Kidney epithelial cell (primary cell): ENCODE data around the gene PGAP3. TPM values are rescaled to one million over a fixed set of nuclear protein-coding genes. Genes with fewer than 3 reads are reported as not detected.

Source experiments
- DNase-seq: peaks from one replicate; pipeline ENCODE4 v3.0.0-alpha.2; 2010; ENCODE audit warnings: low read depth
- H3K27me3 ChIP-seq: 2 replicates; pipeline ENCODE4 v1.6.0; 2011; ENCODE audit warnings: low read length; ENCODE audit not compliant: control insufficient read depth, insufficient read depth
- H3K36me3 ChIP-seq: 2 replicates; pipeline ENCODE4 v1.5.1; 2011; ENCODE audit warnings: low read length; ENCODE audit not compliant: control insufficient read depth, insufficient read depth
- H3K4me3 ChIP-seq: 2 replicates; pipeline ENCODE4 v1.5.1; 2011; ENCODE audit warnings: low read depth, mild to moderate bottlenecking, control low read depth, low read length
- total RNA-seq: library from RNA; depleted of rRNA; stranded (reverse); fragments of >200 nt; gene quantifications from 2 replicates; pipeline ENCODE4 v1.2.3, GENCODE V29; 2015
- TF ChIP-seq, protein P1 (sequence below): IDR thresholded peaks from 2 replicates; pipeline ENCODE4 v1.5.1; 2011; ENCODE audit warnings: mild to moderate bottlenecking, moderate library complexity, low read length, control low read depth, inconsistent platforms; ENCODE audit not compliant: insufficient read depth, poor library complexity, severe bottlenecking

The PGAP3 gene
- total RNA-seq, 1 donor from 2014 or later, result 12.5 TPM

DNA sequence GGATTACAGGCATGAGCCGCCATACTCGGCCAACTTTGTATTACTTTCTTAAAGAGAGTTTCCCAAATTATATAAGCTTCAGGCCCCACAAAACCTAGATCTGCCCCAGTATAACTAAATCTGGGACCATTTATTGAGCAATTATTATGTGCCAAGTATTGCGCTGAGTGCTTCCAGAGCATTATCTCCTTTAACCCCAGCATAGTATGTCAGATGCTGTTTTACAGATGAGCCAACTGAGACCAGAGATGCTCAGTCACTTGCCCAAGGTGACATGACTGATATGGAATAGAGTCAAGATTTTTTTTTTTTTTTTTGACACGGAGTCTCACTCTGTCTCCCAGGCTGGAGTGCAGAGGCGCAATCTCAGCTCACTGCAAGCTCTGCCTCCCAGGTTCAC lies 10.1 kb upstream of the PGAP3 start:
- no peak for DNase-seq
- Histone ChIP-seq H3K4me3 (no peak overlapping the region), H3K27me3 (no peaks in the 10 kb centered on the region), H3K36me3 (no peaks in the 10 kb centered on the region)
- TF ChIP-seq, protein P1, sequence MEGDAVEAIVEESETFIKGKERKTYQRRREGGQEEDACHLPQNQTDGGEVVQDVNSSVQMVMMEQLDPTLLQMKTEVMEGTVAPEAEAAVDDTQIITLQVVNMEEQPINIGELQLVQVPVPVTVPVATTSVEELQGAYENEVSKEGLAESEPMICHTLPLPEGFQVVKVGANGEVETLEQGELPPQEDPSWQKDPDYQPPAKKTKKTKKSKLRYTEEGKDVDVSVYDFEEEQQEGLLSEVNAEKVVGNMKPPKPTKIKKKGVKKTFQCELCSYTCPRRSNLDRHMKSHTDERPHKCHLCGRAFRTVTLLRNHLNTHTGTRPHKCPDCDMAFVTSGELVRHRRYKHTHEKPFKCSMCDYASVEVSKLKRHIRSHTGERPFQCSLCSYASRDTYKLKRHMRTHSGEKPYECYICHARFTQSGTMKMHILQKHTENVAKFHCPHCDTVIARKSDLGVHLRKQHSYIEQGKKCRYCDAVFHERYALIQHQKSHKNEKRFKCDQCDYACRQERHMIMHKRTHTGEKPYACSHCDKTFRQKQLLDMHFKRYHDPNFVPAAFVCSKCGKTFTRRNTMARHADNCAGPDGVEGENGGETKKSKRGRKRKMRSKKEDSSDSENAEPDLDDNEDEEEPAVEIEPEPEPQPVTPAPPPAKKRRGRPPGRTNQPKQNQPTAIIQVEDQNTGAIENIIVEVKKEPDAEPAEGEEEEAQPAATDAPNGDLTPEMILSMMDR, result no peak

DNA sequence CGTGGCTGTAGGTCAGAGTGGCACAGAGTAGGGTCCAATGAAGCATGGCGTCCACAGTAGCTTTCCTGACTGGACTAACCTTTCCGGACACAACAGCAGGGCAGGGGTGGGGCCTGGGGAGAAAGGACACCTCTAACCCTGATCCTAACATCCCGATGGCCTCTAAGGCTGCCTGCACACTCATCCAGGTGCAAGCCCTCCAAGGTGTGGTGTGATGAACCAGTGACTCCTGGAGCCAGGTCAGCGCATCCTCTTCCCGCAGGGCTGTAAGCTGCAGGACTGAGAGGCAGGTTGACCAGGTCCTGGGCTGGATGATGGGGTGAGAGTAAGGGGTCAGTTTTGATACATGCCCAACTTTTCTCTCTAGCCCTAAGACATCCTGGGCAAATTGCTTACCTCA lies 8.9 kb upstream of the PGAP3 start:
- TF ChIP-seq, protein P1, result no peak
- Histone ChIP-seq H3K27me3 (no peaks in the 10 kb centered on the region), H3K4me3 (no peak overlapping the region), H3K36me3 (no peaks in the 10 kb centered on the region)
- no peak for DNase-seq

DNA sequence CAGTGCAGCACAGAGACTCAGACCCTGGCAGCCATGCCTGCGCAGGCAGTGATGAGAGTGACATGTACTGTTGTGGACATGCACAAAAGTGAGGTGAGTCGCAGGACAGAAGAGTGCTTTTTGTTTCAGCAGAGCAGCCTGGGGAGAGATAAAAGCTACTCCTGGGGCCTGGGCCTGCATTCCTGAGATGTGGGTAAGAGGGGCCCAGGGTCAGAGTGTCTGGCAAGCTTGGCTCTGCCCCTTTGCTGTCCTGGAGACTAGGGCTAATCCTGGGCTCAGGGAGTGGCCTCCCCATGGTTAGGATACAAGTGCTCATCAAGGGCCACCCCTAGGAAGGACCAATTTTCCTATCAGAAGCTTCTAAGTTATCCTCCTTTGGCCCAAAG lies 7.2 kb upstream of the PGAP3 start:
- H3K27me3 ChIP-seq, result no peaks in the 10 kb centered on the region
- H3K4me3 ChIP-seq, result no peak overlapping the region
- TF ChIP-seq, protein P1, result no peak
- no peaks in the 10 kb centered on the region for H3K36me3 ChIP-seq
- no peak for DNase-seq

DNA sequence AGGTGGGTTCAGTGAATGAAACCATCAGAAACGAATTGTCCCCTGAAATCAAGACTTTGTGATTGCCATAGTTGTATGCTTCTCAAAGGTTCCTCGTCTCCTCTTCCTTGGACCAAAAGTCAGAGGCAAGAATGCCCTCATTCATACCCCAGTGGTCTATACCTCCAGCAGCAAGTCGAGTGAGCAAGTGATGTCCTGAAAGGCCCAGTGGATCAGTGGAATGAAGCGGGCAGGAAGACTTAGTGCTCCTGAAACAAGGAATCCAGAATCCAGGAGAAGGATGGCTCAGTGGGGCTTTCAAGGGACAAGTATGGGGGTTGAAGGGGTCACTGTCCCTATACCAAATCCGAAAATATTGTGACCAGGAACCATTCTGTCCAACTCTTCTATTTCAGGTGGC lies 6.7 kb upstream of the PGAP3 start:
- DNase-seq, result no peak
- TF ChIP-seq, protein P1, result no peak
- H3K4me3 ChIP-seq, result no peak overlapping the region
- no peaks in the 10 kb centered on the region for H3K27me3 ChIP-seq
- no peaks in the 10 kb centered on the region for H3K36me3 ChIP-seq

DNA sequence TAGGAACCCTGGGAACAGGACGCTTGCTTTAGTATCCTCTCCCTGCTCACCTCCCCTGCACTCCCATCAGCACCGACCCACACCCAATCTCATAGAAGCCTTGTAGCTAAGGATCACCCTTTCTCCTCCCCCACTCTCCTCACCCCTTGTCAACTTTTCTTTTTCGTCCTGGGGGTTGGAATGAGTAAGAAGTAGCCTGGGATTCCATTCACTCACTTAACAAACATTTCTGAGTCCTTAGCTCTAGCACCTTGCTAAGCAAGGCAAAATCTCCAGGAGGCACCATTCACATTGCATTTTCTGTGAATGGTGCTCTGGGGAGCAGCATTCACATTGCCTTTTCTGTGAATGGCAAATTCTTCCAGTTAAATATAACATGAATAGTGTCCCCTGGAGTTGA lies 1.1 kb upstream of the PGAP3 start:
- no peak for DNase-seq
- peak overlapping the region; percentile 82 for H3K4me3 ChIP-seq

DNA sequence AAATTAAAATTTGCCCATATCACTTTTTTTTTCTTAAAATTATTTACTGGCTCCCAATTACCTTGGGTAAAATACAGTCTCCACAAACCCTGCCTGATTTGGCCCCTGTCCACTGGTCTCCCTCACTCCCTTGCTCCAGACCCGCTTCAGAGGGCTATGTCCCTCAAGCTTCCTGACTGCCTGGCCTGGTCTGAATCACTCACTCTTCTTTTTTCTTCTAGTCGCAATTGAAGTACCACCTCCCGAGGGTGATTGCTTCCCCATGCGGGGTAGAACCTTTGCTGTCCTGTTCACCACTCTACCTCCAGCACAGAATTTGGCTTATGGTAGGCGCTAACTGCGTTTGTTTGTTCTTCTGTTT lies 598 bp upstream of the PGAP3 start:
- Histone ChIP-seq H3K36me3 (no peaks in the 10 kb centered on the region), H3K27me3 (no peaks in the 10 kb centered on the region), H3K4me3 (peak overlapping the region; percentile 82)
- TF ChIP-seq, protein P1, result no peak
- no peak for DNase-seq

More for the DNA sequence above, 1.1 kb upstream of the PGAP3 start:
- Histone ChIP-seq H3K36me3 (no peaks in the 10 kb centered on the region), H3K27me3 (no peaks in the 10 kb centered on the region)
- TF ChIP-seq, protein P1, result no peak
